HCT116 (cell line): ENCODE data around the gene NEURL1. TPM values are rescaled to one million over a fixed set of nuclear protein-coding genes. Genes with fewer than 3 reads are reported as not detected.

Experiments used
- ATAC-seq: fragments of 200-7000 bp; cut with Tn5 transposase; 2 replicates; pipeline ENCODE4 v1.9.1; 2020; ENCODE audit warnings: mild to moderate bottlenecking, moderate library complexity
- BruUV-seq: library from RNA; stranded (reverse); fragments of 400-500 nt; replicated peaks from 2 replicates; lab custom pipeline; 2021; lab: Mats Ljungman, UMichigan
- CTCF ChIA-PET: fragments of 300-600 bp; sonication (Branson Sonifier 250); formaldehyde crosslinking; loops from one replicate; lab custom pipeline; 2021; ENCODE audit warnings: antibody characterized with exemption; lab: Charles Lee
- POLR2A ChIA-PET: fragments of 300-600, 350-600 bp; sonication (Branson Sonifier 250); formaldehyde crosslinking; loops from one replicate; lab custom pipeline; 2021; ENCODE audit warnings: antibody characterized with exemption; lab: Charles Lee
- RAD21 ChIA-PET, 2 experiments: fragments of 300-600 bp; sonication (Branson Sonifier 250); formaldehyde crosslinking; loops; one replicate each; lab custom pipeline; 2023; ENCODE audit warnings: low total read pairs in 2 of 2; ENCODE audit not compliant: uncharacterized antibody in 2 of 2, unreplicated experiment in 2 of 2, low non-redundant PET in 1 of 2; lab: Charles Lee
- DNase-seq: peaks from one replicate; pipeline ENCODE4 v3.0.0-alpha.2; 2010; ENCODE audit warnings: low read depth, low spot score
- H2AFZ ChIP-seq: fragments of 200-600 bp; shearing (Covaris generic), sonication (generic); 2 replicates; pipeline ENCODE4 v1.6.1; 2017; ENCODE audit warnings: low read depth, mixed run types, mixed read lengths, antibody characterized with exemption, low read length; ENCODE audit not compliant: poor library complexity, severe bottlenecking
- H3K27ac ChIP-seq: 2 replicates; pipeline ENCODE4 v1.5.1; 2012; ENCODE audit warnings: low read depth, low read length
- H3K27me3 ChIP-seq: fragments of 200-600 bp; sonication (generic); 2 replicates; pipeline ENCODE4 v1.6.1; 2016; ENCODE audit warnings: mixed run types, low read length, mixed read lengths; ENCODE audit not compliant: insufficient read depth
- H3K36me3 ChIP-seq, 2 experiments: fragments of 200-500 bp in 1 of 2; fragments of 200-600 bp in 1 of 2; sonication (Bioruptor generic) in 1 of 2; sonication (generic) in 1 of 2; 2 replicates each; pipeline versions ENCODE4 v1.5.1 to v1.6.1; 2014 to 2016; ENCODE audit warnings: low read length in 2 of 2, inconsistent platforms in 1 of 2, mixed read lengths in 1 of 2, mixed run types in 1 of 2; ENCODE audit not compliant: insufficient read depth in 2 of 2, control insufficient read depth in 1 of 2
- H3K4me1 ChIP-seq, 2 experiments: fragments of 200-600 bp in 1 of 2; sonication (generic) in 1 of 2; 2 replicates each; pipeline versions ENCODE4 v1.5.1 to v1.6.1; 2012 to 2017; ENCODE audit warnings: low read length in 2 of 2, inconsistent platforms in 1 of 2, mild to moderate bottlenecking in 1 of 2, mixed read lengths in 1 of 2, mixed run types in 1 of 2, moderate library complexity in 1 of 2; ENCODE audit not compliant: insufficient read depth in 2 of 2, control insufficient read depth in 1 of 2
- H3K4me2 ChIP-seq: fragments of 200-600 bp; sonication (generic); 2 replicates; pipeline ENCODE4 v1.6.1; 2017; ENCODE audit warnings: mixed run types, low read length, mixed read lengths
- H3K4me3 ChIP-seq, 2 experiments: fragments of 200-600 bp in 1 of 2; sonication (generic) in 1 of 2; replicated peaks in 1 of 2; 2 replicates each; pipeline ENCODE4 v1.5.1; 2011 to 2016; ENCODE audit warnings: low read length in 2 of 2, control low read depth in 1 of 2, low read depth in 1 of 2, mild to moderate bottlenecking in 1 of 2, mixed read lengths in 1 of 2, mixed run types in 1 of 2
- H3K79me2 ChIP-seq: fragments of 200-600 bp; sonication (generic); 2 replicates; pipeline ENCODE4 v1.6.1; 2017; ENCODE audit warnings: mild to moderate bottlenecking, mixed run types, low read length, moderate library complexity, mixed read lengths; ENCODE audit not compliant: insufficient read depth
- H3K9ac ChIP-seq: fragments of 200-600 bp; sonication (generic); 2 replicates; pipeline ENCODE4 v1.6.1; 2016; ENCODE audit warnings: low read length, mixed read lengths
- H3K9me2 ChIP-seq: fragments of 200-600 bp; sonication (generic), shearing (Covaris generic); 2 replicates; pipeline ENCODE4 v1.6.1; 2017; ENCODE audit warnings: mixed run types, mild to moderate bottlenecking, moderate library complexity; ENCODE audit not compliant: insufficient read depth
- H3K9me3 ChIP-seq, 2 experiments: fragments of 200-500 bp in 1 of 2; fragments of 200-600 bp in 1 of 2; sonication (Bioruptor generic) in 1 of 2; sonication (generic) in 1 of 2; 2 replicates each; pipeline ENCODE4 v1.6.1; 2014 to 2017; ENCODE audit warnings: low read length in 2 of 2, mixed read lengths in 2 of 2, inconsistent platforms in 1 of 2, low read depth in 1 of 2, mild to moderate bottlenecking in 1 of 2, mixed run types in 1 of 2, moderate library complexity in 1 of 2; ENCODE audit not compliant: control insufficient read depth in 1 of 2, insufficient read depth in 1 of 2
- H4K20me1 ChIP-seq: fragments of 200-600 bp; sonication (generic), shearing (Covaris generic); 2 replicates; pipeline ENCODE4 v1.6.1; 2017; ENCODE audit warnings: mixed run types, mild to moderate bottlenecking, moderate library complexity; ENCODE audit not compliant: insufficient read depth
- EZH2 ChIP-seq: fragments of 200-600 bp; sonication (generic); IDR thresholded peaks from 2 replicates; pipeline ENCODE4 v1.6.1; 2017; ENCODE audit warnings: antibody characterized with exemption, mixed run types
- RAD21 ChIP-seq: IDR thresholded peaks from 2 replicates; pipeline ENCODE4 v1.6.1; 2012; ENCODE audit warnings: low read depth, mild to moderate bottlenecking
- SRF ChIP-seq: IDR thresholded peaks from 2 replicates; pipeline ENCODE4 v1.6.1; 2012; ENCODE audit warnings: low read depth
- intact Hi-C: fragments of 100-400 bp; cut with micrococcal nuclease; formaldehyde crosslinking; loops from 2 replicates; pipeline ENCODE4 v1.10.0; 2022
- total RNA-seq: library from RNA; stranded (reverse); gene quantifications from one replicate; pipeline ENCODE4 v1.2.1, GENCODE V29; 2021; ENCODE audit not compliant: unreplicated experiment
- TF ChIP-seq, protein P1 (sequence below), 3 experiments: fragments of 200-600 bp in 1 of 3; sonication (generic) in 1 of 3; IDR thresholded peaks in 2 of 3; conservative IDR thresholded peaks in 1 of 3; 2 replicates each; pipeline ENCODE4 v1.5.1; 2012 to 2017; ENCODE audit warnings: low read depth in 2 of 3, low read length in 2 of 3, antibody characterized with exemption in 1 of 3, borderline replicate concordance in 1 of 3, control low read depth in 1 of 3, mild to moderate bottlenecking in 1 of 3, mixed read lengths in 1 of 3, mixed run types in 1 of 3, moderate library complexity in 1 of 3; ENCODE audit not compliant: insufficient read depth in 1 of 3

Gene NEURL1
- total RNA-seq, 1 experiment from 2014 or later = 1.4 TPM

DNA sequence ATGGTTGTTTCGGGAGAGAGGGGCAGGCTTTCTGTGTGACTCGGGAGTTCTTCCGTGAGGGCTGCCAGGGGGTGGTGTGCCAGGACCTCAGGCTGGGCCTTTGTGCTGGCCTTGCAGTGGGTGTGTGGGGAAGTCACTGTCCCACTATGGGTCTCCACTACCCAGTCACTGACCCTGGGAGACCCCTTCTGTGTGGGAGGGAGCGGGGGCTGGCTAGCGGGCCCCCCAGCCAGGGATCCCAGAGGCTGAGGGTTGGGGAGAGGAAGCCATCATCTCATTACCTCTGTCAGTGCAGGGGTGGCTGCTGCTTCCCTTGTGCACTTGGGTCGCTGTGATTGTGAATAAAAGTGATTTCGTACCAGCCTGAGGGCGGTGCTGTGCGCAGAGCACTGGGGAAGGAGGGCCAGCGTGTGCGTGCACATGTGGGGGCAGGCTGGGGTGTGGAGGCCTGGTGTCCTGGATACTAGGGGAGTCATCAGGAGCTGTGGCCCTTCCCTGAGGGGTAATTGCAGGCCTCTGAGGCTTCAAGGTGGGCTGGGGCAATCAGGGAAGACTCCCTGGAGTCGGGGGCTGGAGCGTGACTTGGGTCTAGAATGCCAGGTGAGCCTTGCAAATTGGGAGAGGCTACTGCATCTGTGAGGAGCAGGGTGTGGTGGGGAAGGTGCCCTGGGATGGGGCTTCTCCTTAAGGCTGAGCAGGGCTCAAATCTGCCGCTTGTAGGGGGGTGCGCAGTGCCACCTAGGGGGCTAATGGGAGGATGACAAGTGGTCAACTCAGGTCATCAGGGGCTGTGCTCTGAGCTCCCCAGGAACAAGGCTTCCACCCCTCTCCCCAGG is 98.9 kb downstream of the NEURL1 start:
- BruUV-seq = no TSS peak
- H3K27ac ChIP-seq = no peak overlapping the region
- DNase-seq (peak; percentile 15), ATAC-seq (peak; percentile 96)
- no peak overlapping the region for H2AFZ ChIP-seq
- ChIA-PET POLR2A (no interaction called here), RAD21 (interaction anchor here in 1 of 2 experiments (0.5 to 1.3 kb wide), 2 partner anchors 64 to 100 kb away, joined by 3 read pairs; no protein-coding TSS in a partner anchor), CTCF (interaction anchor here (0.6 to 2.4 kb wide), 17 partner anchors 9 to 296 kb away, joined by 3 to 13 read pairs (median 5); partner anchors contain the start of gene CALHM2)
- H3K9me2 ChIP-seq = no peaks in the 10 kb centered on the region
- intact Hi-C loops = loop anchor here (1.0 to 2.0 kb wide), 2 partner anchors 86 to 176 kb away; no protein-coding TSS in a partner anchor
- H3K36me3 ChIP-seq = no peaks in the 10 kb centered on the region
- H3K27me3 ChIP-seq = no peaks in the 10 kb centered on the region
- no peaks in the 10 kb centered on the region for H3K4me1 ChIP-seq
- TF ChIP-seq, protein P1, sequence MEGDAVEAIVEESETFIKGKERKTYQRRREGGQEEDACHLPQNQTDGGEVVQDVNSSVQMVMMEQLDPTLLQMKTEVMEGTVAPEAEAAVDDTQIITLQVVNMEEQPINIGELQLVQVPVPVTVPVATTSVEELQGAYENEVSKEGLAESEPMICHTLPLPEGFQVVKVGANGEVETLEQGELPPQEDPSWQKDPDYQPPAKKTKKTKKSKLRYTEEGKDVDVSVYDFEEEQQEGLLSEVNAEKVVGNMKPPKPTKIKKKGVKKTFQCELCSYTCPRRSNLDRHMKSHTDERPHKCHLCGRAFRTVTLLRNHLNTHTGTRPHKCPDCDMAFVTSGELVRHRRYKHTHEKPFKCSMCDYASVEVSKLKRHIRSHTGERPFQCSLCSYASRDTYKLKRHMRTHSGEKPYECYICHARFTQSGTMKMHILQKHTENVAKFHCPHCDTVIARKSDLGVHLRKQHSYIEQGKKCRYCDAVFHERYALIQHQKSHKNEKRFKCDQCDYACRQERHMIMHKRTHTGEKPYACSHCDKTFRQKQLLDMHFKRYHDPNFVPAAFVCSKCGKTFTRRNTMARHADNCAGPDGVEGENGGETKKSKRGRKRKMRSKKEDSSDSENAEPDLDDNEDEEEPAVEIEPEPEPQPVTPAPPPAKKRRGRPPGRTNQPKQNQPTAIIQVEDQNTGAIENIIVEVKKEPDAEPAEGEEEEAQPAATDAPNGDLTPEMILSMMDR (IDR thresholded peaks at IDR 0.05 in 2 of 3, conservative IDR thresholded peaks at IDR 0.05 in 1 of 3; ENCODE audit: borderline replicate concordance in 1 of 3, insufficient read depth in 1 of 3, low read depth in 2 of 3, low read length in 2 of 3) = peak; percentile 60 to 96 (median 95)
- no peak for TF ChIP-seq EZH2
- TF ChIP-seq RAD21 = peak; percentile 86
- no peak for TF ChIP-seq SRF
- no peak overlapping the region for H3K4me2 ChIP-seq
- H3K9ac ChIP-seq = no peak overlapping the region
- no peaks in the 10 kb centered on the region for H4K20me1 ChIP-seq
- no peaks in the 10 kb centered on the region for H3K9me3 ChIP-seq
- no peak overlapping the region for H3K4me3 ChIP-seq
- H3K79me2 ChIP-seq = no peaks in the 10 kb centered on the region
